Kidney (tissue), 14 donors: ENCODE data around the gene RHOF. TPM values are rescaled to one million over a fixed set of nuclear protein-coding genes. Genes with fewer than 3 reads are reported as not detected.

Experiments used
- DNase-seq, 5 donors: peaks; one replicate each; pipeline ENCODE4 v3.0.0-alpha.2; 2013 to 2020
- FAIRE-seq: peaks from 2 replicates; lab custom pipeline; 2012; peaks lifted over from hg19 to GRCh38; lab: Jason Lieb, UNC
- H3K27ac ChIP-seq, 2 donors: one replicate each; pipeline ENCODE4 v1.7.0; 2013; ENCODE audit warnings: low read depth in 2 of 2, low read length in 2 of 2, inconsistent platforms in 1 of 2
- H3K27me3 ChIP-seq: one replicate; pipeline ENCODE4 v1.7.1; 2013; ENCODE audit warnings: low read length, inconsistent platforms; ENCODE audit not compliant: control insufficient read depth, insufficient read depth
- H3K36me3 ChIP-seq, 3 donors: one replicate each; pipeline versions ENCODE4 v1.7.0 to v1.7.1; 2013; ENCODE audit warnings: low read length in 3 of 3, control low read depth in 1 of 3, inconsistent platforms in 1 of 3; ENCODE audit not compliant: insufficient read depth in 3 of 3, control insufficient read depth in 2 of 3
- H3K4me1 ChIP-seq, 3 donors: one replicate each; pipeline versions ENCODE4 v1.7.0 to v1.7.1; 2013; ENCODE audit warnings: low read length in 3 of 3, inconsistent platforms in 1 of 3, low read depth in 1 of 3; ENCODE audit not compliant: control insufficient read depth in 2 of 3, insufficient read depth in 2 of 3
- H3K4me3 ChIP-seq, 3 donors: one replicate each; pipeline versions ENCODE4 v1.7.0 to v1.8.1; 2013; ENCODE audit warnings: low read length in 3 of 3, control low read depth in 1 of 3, inconsistent platforms in 1 of 3
- H3K9ac ChIP-seq, 3 donors: one replicate each; pipeline versions ENCODE4 v1.7.0 to v1.7.1; 2013; ENCODE audit warnings: low read length in 3 of 3, control low read depth in 1 of 3, inconsistent platforms in 1 of 3
- H3K9me3 ChIP-seq, 3 donors: one replicate each; pipeline versions ENCODE4 v1.7.0 to v1.7.1; 2013; ENCODE audit warnings: low read length in 3 of 3, control low read depth in 1 of 3, inconsistent platforms in 1 of 3; ENCODE audit not compliant: control insufficient read depth in 2 of 3, insufficient read depth in 1 of 3
- intact Hi-C: fragments of 100-400 bp; cut with DNase I; formaldehyde crosslinking; loops from one replicate; pipeline ENCODE4 v1.11.1; 2022
- polyA plus RNA-seq: library from polyadenylated mRNA; stranded (reverse); fragments of 350-450 nt; fragmentation: Illumina TruSeq; extraction: RNeasy Lipid Tissue Mini Kit (QIAGEN cat#74804); gene quantifications from one replicate; pipeline ENCODE4 v1.2.3, GENCODE V29; 2014; ENCODE audit warnings: low read depth, low replicate concordance; ENCODE audit not compliant: insufficient read depth
- total RNA-seq: library from RNA; stranded (reverse); fragmentation: NEBNext Ultra II Directional; extraction: Animal tissue kit (Norgen Biotek cat#: 25700); gene quantifications from one replicate; pipeline ENCODE4 v1.2.1, GENCODE V29; 2021
- TF ChIP-seq, protein P1 (sequence below): IDR thresholded peaks from 3 replicates; pipeline ENCODE4 v1.5.1; 2012; ENCODE audit warnings: mild to moderate bottlenecking, moderate library complexity, borderline replicate concordance; ENCODE audit not compliant: insufficient read depth; ENCODE audit errors: extremely low read depth
- donor health status: control.
- donor health status: control.
- donor health status: control.
- donor health status: control.
- donor health status: control.
- donor health status: DM: yes; HTN: yes; CAD: no.
- donor health status: Normal renal cell carcinoma (clear cell type).

RHOF gene
- total and polyA plus RNA-seq, 2 donors from 2014 or later, result 23.9 to 42.6 TPM

DNA sequence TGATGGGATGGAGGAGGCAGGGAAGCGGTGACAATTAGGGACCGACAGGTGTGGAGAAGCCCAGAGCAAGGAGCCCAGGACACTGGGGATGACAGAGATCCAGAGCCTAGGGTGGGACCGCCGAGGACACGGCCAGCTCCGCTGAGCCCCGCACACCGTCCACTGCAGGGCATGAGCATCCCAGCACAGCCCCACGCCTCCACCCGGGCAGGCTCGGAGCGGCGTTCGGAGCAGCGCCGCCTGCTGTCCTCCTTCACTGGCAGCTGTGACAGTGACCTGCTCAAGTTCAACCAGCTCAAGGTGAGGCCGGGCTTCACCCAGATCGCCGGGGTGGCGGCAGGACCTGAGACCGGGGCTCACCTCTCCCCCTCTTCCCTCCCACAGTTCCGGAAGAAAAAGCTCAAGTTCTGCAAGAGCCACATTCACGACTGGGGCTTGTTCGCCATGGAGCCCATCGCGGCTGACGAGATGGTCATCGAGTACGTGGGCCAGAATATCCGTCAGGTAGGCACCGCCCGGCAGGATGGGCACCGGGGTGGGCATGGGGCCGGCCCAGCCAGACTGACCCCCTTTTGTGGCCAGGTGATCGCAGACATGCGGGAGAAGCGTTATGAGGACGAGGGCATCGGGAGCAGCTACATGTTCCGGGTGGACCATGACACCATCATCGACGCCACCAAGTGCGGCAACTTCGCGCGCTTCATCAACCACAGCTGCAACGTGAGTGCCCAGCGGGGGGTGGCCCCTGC, 34.0 kb upstream of the RHOF start:
- intact Hi-C loops, result no loop called here
- no peak for FAIRE-seq
- no peak for DNase-seq

GRCh38 chr12:121826318-121827150, 33.0 kb upstream of the RHOF start:
- Histone ChIP-seq H3K9ac (no peak overlapping the region), H3K36me3 (peaks cover 4 to 37% (median 25%) of the 10 kb centered on the region in 3 donors), H3K4me1 (peaks cover 0 to 2% (median 0%) of the 10 kb centered on the region in 3 donors), H3K27ac (no peak overlapping the region), H3K27me3 (no peaks in the 10 kb centered on the region), H3K9me3 (no peaks in the 10 kb centered on the region), H3K4me3 (no peak overlapping the region)
- FAIRE-seq, result no peak
- intact Hi-C loops, result no loop called here
- peak in 1 of 5 donors; percentile 61 for DNase-seq
- TF ChIP-seq, protein P1, sequence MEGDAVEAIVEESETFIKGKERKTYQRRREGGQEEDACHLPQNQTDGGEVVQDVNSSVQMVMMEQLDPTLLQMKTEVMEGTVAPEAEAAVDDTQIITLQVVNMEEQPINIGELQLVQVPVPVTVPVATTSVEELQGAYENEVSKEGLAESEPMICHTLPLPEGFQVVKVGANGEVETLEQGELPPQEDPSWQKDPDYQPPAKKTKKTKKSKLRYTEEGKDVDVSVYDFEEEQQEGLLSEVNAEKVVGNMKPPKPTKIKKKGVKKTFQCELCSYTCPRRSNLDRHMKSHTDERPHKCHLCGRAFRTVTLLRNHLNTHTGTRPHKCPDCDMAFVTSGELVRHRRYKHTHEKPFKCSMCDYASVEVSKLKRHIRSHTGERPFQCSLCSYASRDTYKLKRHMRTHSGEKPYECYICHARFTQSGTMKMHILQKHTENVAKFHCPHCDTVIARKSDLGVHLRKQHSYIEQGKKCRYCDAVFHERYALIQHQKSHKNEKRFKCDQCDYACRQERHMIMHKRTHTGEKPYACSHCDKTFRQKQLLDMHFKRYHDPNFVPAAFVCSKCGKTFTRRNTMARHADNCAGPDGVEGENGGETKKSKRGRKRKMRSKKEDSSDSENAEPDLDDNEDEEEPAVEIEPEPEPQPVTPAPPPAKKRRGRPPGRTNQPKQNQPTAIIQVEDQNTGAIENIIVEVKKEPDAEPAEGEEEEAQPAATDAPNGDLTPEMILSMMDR, result no peak

More for the DNA sequence above, 34.0 kb upstream of the RHOF start:
- no peak overlapping the region for H3K27ac ChIP-seq
- no peaks in the 10 kb centered on the region for H3K9me3 ChIP-seq
- peaks cover 4 to 33% (median 22%) of the 10 kb centered on the region in 3 donors for H3K36me3 ChIP-seq
- H3K9ac ChIP-seq, result no peak overlapping the region
- no peak overlapping the region for H3K4me3 ChIP-seq
- peaks cover 0 to 2% (median 0%) of the 10 kb centered on the region in 3 donors for H3K4me1 ChIP-seq
- no peaks in the 10 kb centered on the region for H3K27me3 ChIP-seq
- TF ChIP-seq, protein P1, result no peak

GRCh38 chr12:121825041-121825523, 31.6 kb upstream of the RHOF start:
- intact Hi-C loops, result no loop called here
- FAIRE-seq, result no peak
- no peaks in the 10 kb centered on the region for H3K9me3 ChIP-seq
- H3K36me3 ChIP-seq, result peaks cover 6 to 39% (median 27%) of the 10 kb centered on the region in 3 donors
- no peak overlapping the region for H3K4me3 ChIP-seq
- peak in 1 of 5 donors; percentile 77 for DNase-seq
- peaks cover 0 to 2% (median 0%) of the 10 kb centered on the region in 3 donors for H3K4me1 ChIP-seq
- H3K9ac ChIP-seq, result no peak overlapping the region
- TF ChIP-seq, protein P1, result no peak
- no peak overlapping the region for H3K27ac ChIP-seq
- H3K27me3 ChIP-seq, result no peaks in the 10 kb centered on the region
